ENCODE results near the gene FRMPD2. TPM values are rescaled to one million over a fixed set of nuclear protein-coding genes. Genes with fewer than 3 reads are reported as not detected.

FRMPD2 gene
- total RNA-seq, 5 donors from 2014 or later (not counting 1 experiment from before 2014, with no cell fraction given) = 0.43 TPM; not detected in 4

DNA sequence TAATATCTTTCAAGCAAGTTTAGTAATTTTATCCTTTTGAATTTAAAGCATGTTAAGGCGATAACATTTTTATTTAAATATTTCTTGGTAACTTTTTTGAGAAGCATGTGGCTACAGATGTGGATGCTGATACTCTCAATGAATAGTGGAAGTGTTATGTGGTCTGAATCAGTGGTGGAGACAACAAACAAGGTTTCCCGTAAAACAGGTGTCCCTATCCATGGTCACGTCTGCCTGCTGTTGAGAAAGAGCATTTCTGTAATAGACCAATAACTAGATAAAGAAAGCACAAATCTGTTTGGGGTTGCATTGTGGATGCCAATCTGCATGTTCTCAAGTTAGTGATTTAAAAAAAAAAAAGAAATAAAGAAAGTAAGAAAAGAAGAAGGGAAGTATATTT, 18.1 kb upstream of the FRMPD2 start:
- DNase-seq = no peak
- no peaks in the 10 kb centered on the region for H3K36me3 Mint-ChIP-seq
- no peak overlapping the region for H3K27ac Mint-ChIP-seq
- Histone ChIP-seq H3K27ac (ENCODE audit: low read length) (no peak overlapping the region), H3K4me3 (ENCODE audit: control insufficient read depth in 1 of 2, extremely low read depth in 1 of 2, low read length in 1 of 2) (no peak overlapping the region), H3K27me3 (replicated peaks in 1 of 2; ENCODE audit: control insufficient read depth in 2 of 2, extremely low read depth in 1 of 2, insufficient read depth in 2 of 2, low read length in 1 of 2) (peaks cover 0 to 6% of the 10 kb centered on the region in 2 experiments), H3K4me1 (ENCODE audit: control insufficient read depth in 1 of 2, extremely low read depth in 1 of 2, insufficient read depth in 2 of 2, low read length in 2 of 2) (no peaks in the 10 kb centered on the region), H3K9me3 (no peaks in the 10 kb centered on the region), H3K36me3 (ENCODE audit: control insufficient read depth in 2 of 2, extremely low read depth in 1 of 2, insufficient read depth in 1 of 2, low read length in 1 of 2) (no peaks in the 10 kb centered on the region)
- ATAC-seq (replicated peaks in 1 of 4) = no peak
- no CpG with 5 or more reads among the region's 3 CpGs for WGBS (ENCODE audit: insufficient coverage)
- no peaks in the 10 kb centered on the region for H3K9me3 Mint-ChIP-seq
- H3K4me1 Mint-ChIP-seq = peaks cover 7 to 16% (median 8%) of the 10 kb centered on the region in 3 donors
- ChIA-PET POLR2A (no interaction called here), CTCF (no interaction called here)
- H3K4me3 Mint-ChIP-seq = no peak overlapping the region
- peaks cover 0 to 1% of the 10 kb centered on the region in 2 donors for H3K27me3 Mint-ChIP-seq

DNA sequence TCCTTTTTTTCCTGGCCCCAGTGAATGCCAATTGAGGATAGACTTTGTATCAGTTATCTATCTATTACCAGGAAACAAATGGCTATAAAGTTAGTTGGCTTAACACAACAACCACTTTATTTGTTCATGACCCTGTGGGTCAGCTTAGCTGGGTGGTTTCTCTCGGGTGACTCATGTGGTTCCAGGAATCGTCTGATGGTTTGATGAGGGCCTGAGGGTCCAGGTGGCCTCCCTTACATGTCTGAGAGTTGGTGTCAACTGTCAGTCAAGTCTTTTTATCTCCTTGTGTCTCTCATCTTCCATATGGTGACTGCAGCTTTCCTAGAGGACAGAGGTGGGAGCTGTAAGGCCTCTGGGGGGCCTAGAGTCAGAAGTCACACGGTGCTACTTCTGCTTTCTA, 16.7 kb upstream of the FRMPD2 start:
- POLR2A ChIA-PET = no interaction called here
- H3K4me3 ChIP-seq (ENCODE audit: control insufficient read depth in 1 of 2, extremely low read depth in 1 of 2, low read length in 1 of 2) = no peak overlapping the region
- H3K36me3 Mint-ChIP-seq = no peaks in the 10 kb centered on the region
- DNase-seq = no peak
- peaks cover 4 to 5% of the 10 kb centered on the region in 2 donors for H3K27me3 Mint-ChIP-seq
- peaks cover 0 to 3% (median 2%) of the 10 kb centered on the region in 3 donors for H3K9me3 Mint-ChIP-seq
- H3K27me3 ChIP-seq (replicated peaks in 1 of 2; ENCODE audit: control insufficient read depth in 2 of 2, extremely low read depth in 1 of 2, insufficient read depth in 2 of 2, low read length in 1 of 2) = peaks cover 0 to 6% of the 10 kb centered on the region in 2 experiments
- H3K9me3 ChIP-seq = no peaks in the 10 kb centered on the region
- WGBS (ENCODE audit: insufficient coverage) = 40% methylated on average over 1 of the region's 3 CpGs
- H3K27ac Mint-ChIP-seq = no peak overlapping the region
- H3K36me3 ChIP-seq (ENCODE audit: control insufficient read depth in 2 of 2, extremely low read depth in 1 of 2, insufficient read depth in 1 of 2, low read length in 1 of 2) = no peaks in the 10 kb centered on the region
- CTCF ChIA-PET = interaction anchor here in 1 of 2 donors (0.9 kb wide), 1 partner anchor 29 kb away, joined by 3 read pairs; no protein-coding TSS in a partner anchor
- no peak for ATAC-seq (replicated peaks in 1 of 4)
- no peak overlapping the region for H3K4me3 Mint-ChIP-seq
- H3K4me1 ChIP-seq (ENCODE audit: control insufficient read depth in 1 of 2, extremely low read depth in 1 of 2, insufficient read depth in 2 of 2, low read length in 2 of 2) = no peaks in the 10 kb centered on the region
- no peak overlapping the region for H3K27ac ChIP-seq (ENCODE audit: low read length)
- peaks cover 7 to 16% (median 8%) of the 10 kb centered on the region in 3 donors for H3K4me1 Mint-ChIP-seq

DNA sequence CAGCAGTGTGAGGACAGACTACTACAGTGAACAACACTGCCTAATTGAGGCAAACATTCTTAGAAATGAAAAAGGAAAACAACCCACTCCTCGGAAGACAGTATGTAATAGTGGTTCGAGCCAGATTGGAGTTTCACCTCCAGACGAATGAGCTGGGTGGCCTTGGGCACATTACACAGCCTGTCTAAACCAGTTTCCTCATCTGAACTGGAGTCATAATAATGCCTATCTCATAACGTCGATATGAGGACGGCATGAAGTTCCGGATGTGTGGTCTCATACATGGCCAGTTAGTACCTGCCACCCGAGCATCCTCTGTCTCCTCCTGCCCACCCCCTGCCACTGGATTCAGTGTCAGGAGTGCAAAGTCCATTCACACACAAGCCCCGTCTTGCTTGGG, 15.8 kb upstream of the FRMPD2 start:
- DNase-seq (no peak), ATAC-seq (replicated peaks in 1 of 4) (no peak)
- Histone ChIP-seq H3K27ac (ENCODE audit: low read length) (no peak overlapping the region), H3K4me3 (ENCODE audit: control insufficient read depth in 1 of 2, extremely low read depth in 1 of 2, low read length in 1 of 2) (no peak overlapping the region), H3K27me3 (replicated peaks in 1 of 2; ENCODE audit: control insufficient read depth in 2 of 2, extremely low read depth in 1 of 2, insufficient read depth in 2 of 2, low read length in 1 of 2) (peaks cover 0 to 10% of the 10 kb centered on the region in 2 experiments), H3K9me3 (no peaks in the 10 kb centered on the region), H3K4me1 (ENCODE audit: control insufficient read depth in 1 of 2, extremely low read depth in 1 of 2, insufficient read depth in 2 of 2, low read length in 2 of 2) (no peaks in the 10 kb centered on the region), H3K36me3 (ENCODE audit: control insufficient read depth in 2 of 2, extremely low read depth in 1 of 2, insufficient read depth in 1 of 2, low read length in 1 of 2) (no peaks in the 10 kb centered on the region)
- WGBS (ENCODE audit: insufficient coverage) = 90% methylated on average over 7 of the region's 9 CpGs
- no peak overlapping the region for H3K4me3 Mint-ChIP-seq
- no peaks in the 10 kb centered on the region for H3K36me3 Mint-ChIP-seq
- H3K27ac Mint-ChIP-seq = no peak overlapping the region
- peaks cover 0 to 4% (median 2%) of the 10 kb centered on the region in 3 donors for H3K9me3 Mint-ChIP-seq
- ChIA-PET POLR2A (no interaction called here), CTCF (no interaction called here)
- H3K4me1 Mint-ChIP-seq = peaks cover 7 to 16% (median 8%) of the 10 kb centered on the region in 3 donors
- H3K27me3 Mint-ChIP-seq = peaks cover 6 to 14% of the 10 kb centered on the region in 2 donors

DNA sequence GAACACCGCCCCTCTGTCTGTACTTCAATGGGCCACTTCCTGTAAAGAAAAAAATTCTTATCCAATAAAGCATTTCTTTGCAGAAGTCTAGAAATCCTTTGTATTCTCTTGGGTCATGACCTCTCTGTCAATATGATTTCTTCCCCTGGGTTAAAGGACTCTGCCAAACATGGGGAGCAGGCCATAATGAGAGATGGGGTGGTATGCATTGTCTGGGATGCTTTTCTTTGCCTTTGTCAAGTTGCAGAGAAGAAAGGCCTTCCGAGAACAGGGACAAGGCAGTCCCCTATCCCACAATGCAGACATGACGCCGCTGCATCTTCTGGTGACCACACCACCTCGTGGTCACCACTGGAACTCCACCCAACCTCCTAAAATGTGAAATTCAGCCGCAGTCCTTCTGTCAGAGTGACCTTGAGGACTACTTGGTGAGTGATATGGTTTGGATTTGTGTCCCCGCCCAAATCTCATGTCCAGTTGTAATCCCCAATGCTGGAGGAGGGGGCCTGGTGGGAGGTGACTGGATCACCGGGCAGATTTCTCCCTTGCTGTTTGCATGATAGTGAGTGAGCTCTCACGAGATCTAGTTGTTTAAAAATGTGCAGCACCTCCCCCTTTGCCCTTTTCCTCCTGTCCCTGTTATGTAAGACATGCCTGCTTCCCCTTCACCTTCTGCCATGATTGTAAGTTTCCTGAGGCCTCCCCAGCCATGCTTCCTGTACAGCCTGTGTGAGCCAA, 15.2 kb upstream of the FRMPD2 start:
- no peaks in the 10 kb centered on the region for H3K36me3 ChIP-seq (ENCODE audit: control insufficient read depth in 2 of 2, extremely low read depth in 1 of 2, insufficient read depth in 1 of 2, low read length in 1 of 2)
- no peaks in the 10 kb centered on the region for H3K4me1 ChIP-seq (ENCODE audit: control insufficient read depth in 1 of 2, extremely low read depth in 1 of 2, insufficient read depth in 2 of 2, low read length in 2 of 2)
- peaks cover 0 to 10% of the 10 kb centered on the region in 2 experiments for H3K27me3 ChIP-seq (replicated peaks in 1 of 2; ENCODE audit: control insufficient read depth in 2 of 2, extremely low read depth in 1 of 2, insufficient read depth in 2 of 2, low read length in 1 of 2)
- H3K36me3 Mint-ChIP-seq = no peaks in the 10 kb centered on the region
- no peak overlapping the region for H3K4me3 ChIP-seq (ENCODE audit: control insufficient read depth in 1 of 2, extremely low read depth in 1 of 2, low read length in 1 of 2)
- H3K27me3 Mint-ChIP-seq = peaks cover 12 to 20% of the 10 kb centered on the region in 2 donors
- ChIA-PET CTCF (no interaction called here), POLR2A (no interaction called here)
- no peak overlapping the region for H3K27ac Mint-ChIP-seq
- no peak overlapping the region for H3K27ac ChIP-seq (ENCODE audit: low read length)
- ATAC-seq (replicated peaks in 1 of 4) (peak; percentile 54 to 61 (median 58)), DNase-seq (peak in 25 of 35 experiments; percentile 9 to 61 (median 26))
- H3K4me3 Mint-ChIP-seq = no peak overlapping the region
- no peaks in the 10 kb centered on the region for H3K9me3 ChIP-seq
- peaks cover 0 to 4% (median 2%) of the 10 kb centered on the region in 3 donors for H3K9me3 Mint-ChIP-seq
- 100% methylated on average over 1 of the region's 9 CpGs for WGBS (ENCODE audit: insufficient coverage)
- H3K4me1 Mint-ChIP-seq = peaks cover 7 to 16% (median 8%) of the 10 kb centered on the region in 3 donors

DNA sequence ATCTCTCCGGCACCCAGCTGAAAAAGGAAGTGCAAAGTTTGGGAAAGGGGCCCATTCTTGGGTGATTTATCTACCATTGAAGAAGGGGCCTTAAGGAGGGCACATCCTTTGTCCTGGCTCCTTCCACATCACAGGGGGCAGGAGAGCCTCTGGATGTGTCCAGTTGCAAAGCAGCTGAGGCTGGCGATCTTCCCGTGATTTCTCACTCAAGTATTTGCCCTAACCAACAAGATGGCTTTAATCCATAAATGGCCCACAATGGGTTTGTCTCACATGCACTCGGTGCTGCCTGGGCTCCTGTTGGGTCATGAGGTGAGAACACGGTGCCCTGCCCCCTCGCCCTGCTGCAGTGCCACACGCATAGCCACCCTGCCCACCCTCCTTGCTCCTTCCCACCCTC, 14.2 kb upstream of the FRMPD2 start:
- H3K36me3 Mint-ChIP-seq = no peaks in the 10 kb centered on the region
- POLR2A ChIA-PET = no interaction called here
- Histone ChIP-seq H3K4me3 (ENCODE audit: control insufficient read depth in 1 of 2, extremely low read depth in 1 of 2, low read length in 1 of 2) (no peak overlapping the region), H3K4me1 (ENCODE audit: control insufficient read depth in 1 of 2, extremely low read depth in 1 of 2, insufficient read depth in 2 of 2, low read length in 2 of 2) (no peaks in the 10 kb centered on the region), H3K27me3 (replicated peaks in 1 of 2; ENCODE audit: control insufficient read depth in 2 of 2, extremely low read depth in 1 of 2, insufficient read depth in 2 of 2, low read length in 1 of 2) (peaks cover 0 to 10% of the 10 kb centered on the region in 2 experiments), H3K27ac (ENCODE audit: low read length) (no peak overlapping the region), H3K9me3 (no peaks in the 10 kb centered on the region), H3K36me3 (ENCODE audit: control insufficient read depth in 2 of 2, extremely low read depth in 1 of 2, insufficient read depth in 1 of 2, low read length in 1 of 2) (no peaks in the 10 kb centered on the region)
- ATAC-seq (replicated peaks in 1 of 4) = no peak
- WGBS (ENCODE audit: insufficient coverage) = 91% methylated on average over 7 of the region's 7 CpGs
- H3K27me3 Mint-ChIP-seq = peaks cover 12 to 25% of the 10 kb centered on the region in 2 donors
- CTCF ChIA-PET = interaction anchor here in 1 of 2 donors (0.5 kb wide), 1 partner anchor 32 kb away, joined by 3 read pairs; no protein-coding TSS in a partner anchor
- H3K4me3 Mint-ChIP-seq = no peak overlapping the region
- peaks cover 2 to 8% (median 3%) of the 10 kb centered on the region in 3 donors for H3K9me3 Mint-ChIP-seq
- H3K4me1 Mint-ChIP-seq = peaks cover 7 to 16% (median 8%) of the 10 kb centered on the region in 3 donors
- DNase-seq = no peak
- H3K27ac Mint-ChIP-seq = no peak overlapping the region

DNA sequence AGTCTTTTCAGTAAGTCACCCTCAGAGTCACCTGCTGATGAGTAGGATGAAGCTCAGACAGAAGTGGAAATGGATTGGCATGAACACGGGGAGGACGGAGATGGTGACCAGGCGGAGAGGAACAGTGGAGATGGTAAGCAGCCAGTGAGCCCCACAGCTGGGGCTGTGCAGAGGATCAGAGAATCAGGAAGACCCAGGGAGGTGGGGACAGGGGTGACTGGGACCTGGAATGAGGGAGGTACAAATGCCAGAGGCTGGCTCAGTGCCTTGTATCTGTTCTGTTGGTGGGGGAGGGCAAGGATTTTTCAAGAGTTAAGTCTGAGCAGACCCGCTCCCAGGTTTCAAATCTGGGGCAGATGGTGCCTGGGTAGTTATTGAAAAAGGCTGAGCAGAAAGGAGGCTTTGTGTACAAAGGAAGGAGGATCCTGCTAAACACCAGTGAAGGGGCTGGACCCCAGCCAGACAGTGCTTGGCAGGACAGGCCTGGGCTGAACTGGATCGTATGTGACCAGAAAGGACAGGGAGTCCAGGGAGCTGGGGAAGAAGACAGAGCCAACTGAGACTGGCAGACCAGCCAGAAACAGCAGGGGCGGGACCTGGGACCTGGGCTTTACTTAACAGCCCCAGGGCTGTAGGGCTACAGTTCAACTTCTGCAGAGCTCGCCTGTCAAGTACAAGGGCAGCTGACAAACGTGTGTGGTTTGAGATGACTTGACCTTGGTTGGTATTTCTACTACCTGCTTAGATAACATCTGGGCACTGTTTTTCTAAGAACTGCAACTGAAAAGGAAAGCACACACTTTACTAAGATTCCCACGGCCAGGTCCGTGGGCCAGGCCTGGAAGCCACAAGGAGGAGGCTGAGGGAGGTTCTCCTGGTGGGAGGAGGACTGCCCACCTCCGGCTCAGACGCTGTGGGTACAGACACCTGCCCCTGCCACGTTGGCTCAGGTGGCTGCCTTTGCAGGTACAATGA, 13.2 kb upstream of the FRMPD2 start:
- no peak for DNase-seq
- H3K36me3 ChIP-seq (ENCODE audit: control insufficient read depth in 2 of 2, extremely low read depth in 1 of 2, insufficient read depth in 1 of 2, low read length in 1 of 2) = no peaks in the 10 kb centered on the region
- CTCF ChIA-PET = interaction anchor here in 1 of 2 donors (0.5 to 0.6 kb wide), 2 partner anchors 33 to 692 kb away, joined by 3 read pairs; no protein-coding TSS in a partner anchor
- no peak for ATAC-seq (replicated peaks in 1 of 4)
- no peaks in the 10 kb centered on the region for H3K4me1 ChIP-seq (ENCODE audit: control insufficient read depth in 1 of 2, extremely low read depth in 1 of 2, insufficient read depth in 2 of 2, low read length in 2 of 2)
- H3K27ac ChIP-seq (ENCODE audit: low read length) = no peak overlapping the region
- Mint-ChIP-seq H3K4me1 (peaks cover 7 to 16% (median 8%) of the 10 kb centered on the region in 3 donors), H3K9me3 (peaks cover 2 to 11% (median 3%) of the 10 kb centered on the region in 3 donors), H3K27ac (no peak overlapping the region), H3K4me3 (no peak overlapping the region), H3K36me3 (no peaks in the 10 kb centered on the region), H3K27me3 (peaks cover 12 to 25% of the 10 kb centered on the region in 2 donors)
- POLR2A ChIA-PET = no interaction called here
- no peak overlapping the region for H3K4me3 ChIP-seq (ENCODE audit: control insufficient read depth in 1 of 2, extremely low read depth in 1 of 2, low read length in 1 of 2)
- no peaks in the 10 kb centered on the region for H3K9me3 ChIP-seq
- WGBS (ENCODE audit: insufficient coverage) = 58% methylated on average over 9 of the region's 13 CpGs
- H3K27me3 ChIP-seq (replicated peaks in 1 of 2; ENCODE audit: control insufficient read depth in 2 of 2, extremely low read depth in 1 of 2, insufficient read depth in 2 of 2, low read length in 1 of 2) = peaks cover 0 to 10% of the 10 kb centered on the region in 2 experiments
